ENCODE measurements around the gene ZBTB46. TPM values are rescaled to one million over a fixed set of nuclear protein-coding genes. Genes with fewer than 3 reads are reported as not detected.

The ZBTB46 gene
- total RNA-seq, 1 experiment from 2014 or later, result 27.1 TPM

- Histone ChIP-seq H3K56ac (ENCODE audit: insufficient read length, low read depth, low read length) (no peak overlapping the region), H2BK120ac (ENCODE audit: low read depth, low read length, poor library complexity, severe bottlenecking) (no peak overlapping the region), H3K79me2 (ENCODE audit: insufficient read depth, low read length) (no peaks in the 10 kb centered on the region), H2AFZ (ENCODE audit: low read length) (no peak overlapping the region), H3K23ac (ENCODE audit: insufficient read length, low read depth, low read length) (no peak overlapping the region), H3K18ac (ENCODE audit: insufficient read length, low read depth, low read length) (no peak overlapping the region), H2BK12ac (ENCODE audit: insufficient read length, low read depth, low read length) (no peak overlapping the region), H4K20me1 (ENCODE audit: control insufficient read depth, insufficient read depth, insufficient read length) (no peaks in the 10 kb centered on the region), H2BK20ac (ENCODE audit: low read depth, low read length, poor library complexity, severe bottlenecking) (no peak overlapping the region), H2BK5ac (ENCODE audit: insufficient read length, low read length) (no peak overlapping the region), H3K79me1 (ENCODE audit: insufficient read depth, low read depth, low read length, poor library complexity, severe bottlenecking) (peaks cover 2% of the 10 kb centered on the region), H4K91ac (ENCODE audit: insufficient read length, low read depth, low read length) (no peak overlapping the region), H3K4me2 (ENCODE audit: insufficient read depth, insufficient read length, low read length) (no peak overlapping the region), H3K27me3 (ENCODE audit: insufficient read depth, low read length) (no peaks in the 10 kb centered on the region), H3K23me2 (ENCODE audit: insufficient read length, low read depth, low read length, poor library complexity, severe bottlenecking) (no peaks in the 10 kb centered on the region), H4K8ac (replicated peaks; ENCODE audit: insufficient read length, low read depth, low read length) (no peak overlapping the region), H3T11ph (ENCODE audit: low read length) (no peak overlapping the region), H2AK5ac (ENCODE audit: insufficient read length, low read length) (no peak overlapping the region), H3K9ac (ENCODE audit: extremely low read depth, insufficient read length, low read length) (no peak overlapping the region), H3K9me3 (ENCODE audit: control insufficient read depth, low read depth, low read length) (no peaks in the 10 kb centered on the region), H2BK15ac (ENCODE audit: low read depth, low read length) (no peak overlapping the region), H3K27ac (ENCODE audit: insufficient read length, low read depth, low read length) (no peak overlapping the region), H3K14ac (ENCODE audit: insufficient read depth, low read length) (no peak overlapping the region), H3K4ac (ENCODE audit: low read depth, low read length) (no peak overlapping the region), H4K5ac (ENCODE audit: insufficient read length, low read depth, low read length) (no peak overlapping the region), H3K4me1 (ENCODE audit: insufficient read depth, low read length) (no peaks in the 10 kb centered on the region)
- H3K4me1 Mint-ChIP-seq, result peaks cover 4 to 9% of the 10 kb centered on the region in 2 experiments; a peak in 3 of 4 replicates
- no peak for TF ChIP-seq CTCF (conservative IDR thresholded peaks at IDR 0.05)
- no CpG with 5 or more reads among the region's 11 CpGs for WGBS (ENCODE audit: extremely low coverage, insufficient read length, low lambda C conversion rate)
- peaks cover 0 to 24% (median 17%) of the 10 kb centered on the region in 3 experiments; a peak in 5 of 7 replicates for H3K36me3 Mint-ChIP-seq (ENCODE audit: insufficient read depth in 1 of 3, low read depth in 3 of 3)
- H3K27me3 Mint-ChIP-seq (ENCODE audit: low read depth), result no peaks in the 10 kb centered on the region; the same call in 1 of the 2 replicates
- no peak for DNase-seq
- H3K9me3 Mint-ChIP-seq, result no peaks in the 10 kb centered on the region
- no peak overlapping the region for H3K4me3 Mint-ChIP-seq
- peak overlapping the region in 1 of 3 experiments; percentile 64; a peak in 1 of 7 replicates for H3K27ac Mint-ChIP-seq
Measured at GRCh38 chr20:63787302-63787701, 43.8 kb downstream of the ZBTB46 start.
